ENCODE results near the gene PLD1.

- TF ChIP-seq CTCF (tag by site-specific recombination; IDR thresholded peaks at IDR 0.05) (no peak), SP3 (tag by site-specific recombination; IDR thresholded peaks at IDR 0.05) (no peak), ZNF610 (tag by site-specific recombination; IDR thresholded peaks at IDR 0.05; ENCODE audit: borderline replicate concordance) (no peak), ZNF184 (tag by site-specific recombination; IDR thresholded peaks at IDR 0.05) (no peak), TRIM28 (IDR thresholded peaks at IDR 0.05; ENCODE audit: borderline replicate concordance, low read length) (no peak), ZNF501 (tag by site-specific recombination; IDR thresholded peaks at IDR 0.05) (no peak), ZNF274 (IDR thresholded peaks at IDR 0.05; ENCODE audit: low read length) (no peak), ZNF274 (tag by site-specific recombination; IDR thresholded peaks at IDR 0.05; ENCODE audit: borderline replicate concordance) (no peak), ZNF555 (tag by site-specific recombination; conservative IDR thresholded peaks at IDR 0.05) (no peak), ZNF670 (tag by site-specific recombination; IDR thresholded peaks at IDR 0.05; ENCODE audit: low read depth) (no peak), KLF16 (tag by site-specific recombination; IDR thresholded peaks at IDR 0.05) (no peak)
- TF ChIP-seq, protein P1, sequence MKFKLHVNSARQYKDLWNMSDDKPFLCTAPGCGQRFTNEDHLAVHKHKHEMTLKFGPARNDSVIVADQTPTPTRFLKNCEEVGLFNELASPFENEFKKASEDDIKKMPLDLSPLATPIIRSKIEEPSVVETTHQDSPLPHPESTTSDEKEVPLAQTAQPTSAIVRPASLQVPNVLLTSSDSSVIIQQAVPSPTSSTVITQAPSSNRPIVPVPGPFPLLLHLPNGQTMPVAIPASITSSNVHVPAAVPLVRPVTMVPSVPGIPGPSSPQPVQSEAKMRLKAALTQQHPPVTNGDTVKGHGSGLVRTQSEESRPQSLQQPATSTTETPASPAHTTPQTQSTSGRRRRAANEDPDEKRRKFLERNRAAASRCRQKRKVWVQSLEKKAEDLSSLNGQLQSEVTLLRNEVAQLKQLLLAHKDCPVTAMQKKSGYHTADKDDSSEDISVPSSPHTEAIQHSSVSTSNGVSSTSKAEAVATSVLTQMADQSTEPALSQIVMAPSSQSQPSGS (tag by site-specific recombination; IDR thresholded peaks at IDR 0.05; ENCODE audit: low read depth): no peak
- TF ChIP-seq, protein P2, sequence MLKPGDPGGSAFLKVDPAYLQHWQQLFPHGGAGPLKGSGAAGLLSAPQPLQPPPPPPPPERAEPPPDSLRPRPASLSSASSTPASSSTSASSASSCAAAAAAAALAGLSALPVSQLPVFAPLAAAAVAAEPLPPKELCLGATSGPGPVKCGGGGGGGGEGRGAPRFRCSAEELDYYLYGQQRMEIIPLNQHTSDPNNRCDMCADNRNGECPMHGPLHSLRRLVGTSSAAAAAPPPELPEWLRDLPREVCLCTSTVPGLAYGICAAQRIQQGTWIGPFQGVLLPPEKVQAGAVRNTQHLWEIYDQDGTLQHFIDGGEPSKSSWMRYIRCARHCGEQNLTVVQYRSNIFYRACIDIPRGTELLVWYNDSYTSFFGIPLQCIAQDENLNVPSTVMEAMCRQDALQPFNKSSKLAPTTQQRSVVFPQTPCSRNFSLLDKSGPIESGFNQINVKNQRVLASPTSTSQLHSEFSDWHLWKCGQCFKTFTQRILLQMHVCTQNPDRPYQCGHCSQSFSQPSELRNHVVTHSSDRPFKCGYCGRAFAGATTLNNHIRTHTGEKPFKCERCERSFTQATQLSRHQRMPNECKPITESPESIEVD (tag by site-specific recombination; IDR thresholded peaks at IDR 0.05): no peak
Measured at GRCh38 chr3:171845481-171846284, 35.4 kb upstream of the PLD1 start.

Data from HEK293 (cell line).